ENCODE results near the gene HADHA. TPM values are rescaled to one million over a fixed set of nuclear protein-coding genes. Genes with fewer than 3 reads are reported as not detected.
"Not testable (repeated sequence)": the region's sequence is repeated elsewhere in the genome, so short reads cannot be mapped to it uniquely, and the experiment has no call there.

Gene HADHA
- total RNA-seq, 1 donor from 2014 or later = 130 TPM

DNA sequence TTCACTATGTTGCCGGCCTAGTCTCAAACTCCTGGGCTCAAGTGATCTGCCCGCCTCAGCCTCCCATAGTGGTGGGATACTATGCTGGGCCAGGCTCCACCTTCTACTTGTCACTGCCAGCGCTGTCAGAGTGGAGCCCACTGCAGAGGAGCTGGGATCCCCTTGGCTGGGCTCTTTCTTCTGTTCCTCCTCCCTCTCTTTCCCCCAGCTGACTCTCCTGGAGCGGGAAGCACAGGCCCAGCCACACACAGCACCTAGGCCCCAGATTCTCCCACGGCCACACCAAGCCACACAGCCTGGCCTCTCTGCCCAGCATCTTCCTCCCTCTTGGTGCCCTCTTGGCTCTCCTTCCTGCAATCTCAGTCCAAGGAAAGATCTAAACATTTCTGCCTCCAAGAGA lies 75.2 kb downstream of the HADHA start:
- no peak for ATAC-seq
- Histone ChIP-seq H3K4me1 (peaks cover 7% of the 10 kb centered on the region), H3K27me3 (ENCODE audit: low read depth) (peaks cover 24% of the 10 kb centered on the region), H3K27ac (no peak overlapping the region), H3K4me3 (no peak overlapping the region), H3K9me3 (no peaks in the 10 kb centered on the region), H3K36me3 (no peaks in the 10 kb centered on the region)
- TF ChIP-seq, protein P1, sequence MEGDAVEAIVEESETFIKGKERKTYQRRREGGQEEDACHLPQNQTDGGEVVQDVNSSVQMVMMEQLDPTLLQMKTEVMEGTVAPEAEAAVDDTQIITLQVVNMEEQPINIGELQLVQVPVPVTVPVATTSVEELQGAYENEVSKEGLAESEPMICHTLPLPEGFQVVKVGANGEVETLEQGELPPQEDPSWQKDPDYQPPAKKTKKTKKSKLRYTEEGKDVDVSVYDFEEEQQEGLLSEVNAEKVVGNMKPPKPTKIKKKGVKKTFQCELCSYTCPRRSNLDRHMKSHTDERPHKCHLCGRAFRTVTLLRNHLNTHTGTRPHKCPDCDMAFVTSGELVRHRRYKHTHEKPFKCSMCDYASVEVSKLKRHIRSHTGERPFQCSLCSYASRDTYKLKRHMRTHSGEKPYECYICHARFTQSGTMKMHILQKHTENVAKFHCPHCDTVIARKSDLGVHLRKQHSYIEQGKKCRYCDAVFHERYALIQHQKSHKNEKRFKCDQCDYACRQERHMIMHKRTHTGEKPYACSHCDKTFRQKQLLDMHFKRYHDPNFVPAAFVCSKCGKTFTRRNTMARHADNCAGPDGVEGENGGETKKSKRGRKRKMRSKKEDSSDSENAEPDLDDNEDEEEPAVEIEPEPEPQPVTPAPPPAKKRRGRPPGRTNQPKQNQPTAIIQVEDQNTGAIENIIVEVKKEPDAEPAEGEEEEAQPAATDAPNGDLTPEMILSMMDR (IDR thresholded peaks at IDR 0.05) = no peak
- DNase-seq = no peak
- intact Hi-C loops (cut with DNase I) = no loop called here

DNA sequence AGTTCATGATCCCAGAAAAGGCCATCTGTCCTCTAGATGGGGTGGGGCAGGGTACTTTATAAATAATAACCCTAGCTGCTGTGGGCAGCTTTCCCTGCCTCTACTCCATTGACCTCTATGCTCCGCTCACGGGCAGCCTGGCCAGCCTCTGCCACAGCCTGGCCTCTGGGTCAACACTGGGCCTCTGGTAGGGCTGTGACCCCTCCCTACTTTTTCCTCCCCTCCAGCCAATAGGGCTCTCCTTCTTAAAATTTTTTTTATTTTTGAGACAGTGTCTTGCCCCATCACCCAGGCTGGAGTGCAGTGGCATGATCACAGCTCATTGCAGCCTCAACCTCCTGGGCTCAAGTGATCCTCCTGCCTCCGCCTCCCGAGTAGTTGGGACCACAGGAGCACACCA lies 75.6 kb downstream of the HADHA start:
- DNase-seq = no peak
- no peaks in the 10 kb centered on the region for H3K9me3 ChIP-seq
- peaks cover 20% of the 10 kb centered on the region for H3K27me3 ChIP-seq (ENCODE audit: low read depth)
- no peaks in the 10 kb centered on the region for H3K36me3 ChIP-seq
- intact Hi-C loops (cut with DNase I) = no loop called here
- no peak overlapping the region for H3K27ac ChIP-seq
- TF ChIP-seq, protein P1 (IDR thresholded peaks at IDR 0.05) = no peak
- no peak overlapping the region for H3K4me3 ChIP-seq
- peaks cover 7% of the 10 kb centered on the region for H3K4me1 ChIP-seq
- ATAC-seq = no peak

DNA sequence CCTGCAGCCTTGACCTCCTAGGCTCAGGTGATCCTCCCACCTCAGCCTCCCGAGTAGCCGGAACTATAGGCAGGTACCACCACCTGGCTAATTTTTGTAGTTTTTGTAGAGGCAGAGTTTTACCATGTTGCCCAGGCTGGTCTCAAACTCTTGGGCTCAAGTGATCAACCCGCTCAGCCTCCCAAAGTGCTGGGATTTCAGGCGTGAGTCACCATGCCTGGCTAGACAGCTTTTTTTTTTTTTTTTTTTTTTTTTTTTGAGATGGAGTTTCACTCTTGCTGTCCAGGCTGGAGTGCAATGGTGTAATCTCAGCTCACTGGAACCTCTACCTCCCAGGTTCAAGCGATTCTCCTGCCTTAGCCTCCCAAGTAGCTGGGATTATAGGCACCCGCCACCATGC lies 77.9 kb downstream of the HADHA start:
- H3K27ac ChIP-seq; H3K27me3 ChIP-seq (ENCODE audit: low read depth); intact Hi-C loops (cut with DNase I); ATAC-seq; H3K4me3 ChIP-seq; H3K36me3 ChIP-seq; H3K4me1 ChIP-seq; H3K9me3 ChIP-seq; DNase-seq: not testable (repeated sequence)

GRCh38 chr2:26165403-26165802 lies 79.0 kb downstream of the HADHA start:
- ATAC-seq (no peak), DNase-seq (peak; percentile 3)
- Histone ChIP-seq H3K9me3 (no peaks in the 10 kb centered on the region), H3K27me3 (ENCODE audit: low read depth) (no peaks in the 10 kb centered on the region), H3K4me1 (no peaks in the 10 kb centered on the region), H3K36me3 (no peaks in the 10 kb centered on the region), H3K4me3 (no peak overlapping the region), H3K27ac (no peak overlapping the region)
- intact Hi-C loops (cut with DNase I) = no loop called here
- TF ChIP-seq, protein P1 (IDR thresholded peaks at IDR 0.05) = no peak

DNA sequence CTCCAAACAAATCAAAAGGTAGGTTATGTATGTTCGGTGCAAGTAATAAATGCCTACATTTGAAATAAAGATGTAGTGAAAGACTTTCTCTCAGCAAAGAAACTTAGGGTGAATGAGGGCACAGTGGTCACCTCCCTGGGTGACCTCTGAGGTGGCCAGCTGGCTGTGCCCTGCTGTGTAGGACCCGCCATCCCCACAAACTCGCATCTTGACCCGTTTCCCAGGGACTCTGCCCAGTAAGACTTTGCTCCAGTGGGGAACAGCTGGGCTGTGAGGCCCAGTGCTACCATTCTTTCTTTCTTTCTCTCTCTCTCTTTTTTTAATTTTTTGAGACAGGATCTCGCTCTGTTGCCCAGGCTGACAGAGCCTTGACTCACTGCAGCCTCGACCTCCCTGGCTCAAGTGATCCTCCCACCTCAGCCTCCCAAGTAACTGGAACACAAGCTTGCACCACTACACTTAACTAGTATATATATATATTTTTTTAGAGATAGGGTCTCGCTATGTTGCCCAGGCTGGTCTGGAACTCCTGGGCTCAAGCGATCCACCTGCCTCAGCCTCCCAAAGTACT lies 79.7 kb downstream of the HADHA start:
- Histone ChIP-seq H3K27ac (no peak overlapping the region), H3K36me3 (no peaks in the 10 kb centered on the region), H3K4me3 (no peak overlapping the region), H3K9me3 (no peaks in the 10 kb centered on the region), H3K4me1 (no peaks in the 10 kb centered on the region), H3K27me3 (ENCODE audit: low read depth) (no peaks in the 10 kb centered on the region)
- TF ChIP-seq, protein P1 (IDR thresholded peaks at IDR 0.05) = no peak
- peak; percentile 8 for DNase-seq
- intact Hi-C loops (cut with DNase I) = no loop called here
- ATAC-seq = no peak

GRCh38 chr2:26164231-26164630 lies 80.2 kb downstream of the HADHA start:
- H3K4me3 ChIP-seq = no peak overlapping the region
- no peaks in the 10 kb centered on the region for H3K9me3 ChIP-seq
- DNase-seq (peak; percentile 4), ATAC-seq (no peak)
- H3K27me3 ChIP-seq (ENCODE audit: low read depth) = no peaks in the 10 kb centered on the region
- TF ChIP-seq, protein P1 (IDR thresholded peaks at IDR 0.05) = no peak
- H3K27ac ChIP-seq = no peak overlapping the region
- intact Hi-C loops (cut with DNase I) = no loop called here
- H3K36me3 ChIP-seq = no peaks in the 10 kb centered on the region
- no peaks in the 10 kb centered on the region for H3K4me1 ChIP-seq

All from lower lobe of right lung (tissue), 2 donors.